ENCODE measurements around the gene GRK5. TPM values are rescaled to one million over a fixed set of nuclear protein-coding genes. Genes with fewer than 3 reads are reported as not detected.
"Not testable (repeated sequence)": the region's sequence is repeated elsewhere in the genome, so short reads cannot be mapped to it uniquely, and the experiment has no call there.

The GRK5 gene
- polyA plus RNA-seq, 1 experiment: 20.8 TPM

GRCh38 chr10:119231654-119232053, 24.3 kb downstream of the GRK5 start:
- ChIA-PET CTCF (no interaction called here), POLR2A (no interaction called here)
- no peaks in the 10 kb centered on the region for H3K36me3 ChIP-seq (ENCODE audit: control insufficient read depth, insufficient read depth, low read length)
- TF ChIP-seq CTCF (IDR thresholded peaks at IDR 0.05; ENCODE audit: insufficient read depth, low read depth, low read length): no peak
- no peak for DNase-seq (ENCODE audit: low read depth)
- no peak overlapping the region for H3K4me3 ChIP-seq (ENCODE audit: low read depth, low read length)
- H3K27me3 ChIP-seq (ENCODE audit: control insufficient read depth, insufficient read depth, low read length): no peaks in the 10 kb centered on the region

GRCh38 chr10:119232439-119232838, 25.1 kb downstream of the GRK5 start:
- H3K27me3 ChIP-seq (ENCODE audit: control insufficient read depth, insufficient read depth, low read length); H3K36me3 ChIP-seq (ENCODE audit: control insufficient read depth, insufficient read depth, low read length); CTCF ChIA-PET; POLR2A ChIA-PET; H3K4me3 ChIP-seq (ENCODE audit: low read depth, low read length); DNase-seq (ENCODE audit: low read depth): not testable (repeated sequence)

GRCh38 chr10:119233123-119233820, 25.9 kb downstream of the GRK5 start:
- Histone ChIP-seq H3K4me3 (ENCODE audit: low read depth, low read length) (no peak overlapping the region), H3K27me3 (ENCODE audit: control insufficient read depth, insufficient read depth, low read length) (no peaks in the 10 kb centered on the region), H3K36me3 (ENCODE audit: control insufficient read depth, insufficient read depth, low read length) (no peaks in the 10 kb centered on the region)
- no peak for DNase-seq (ENCODE audit: low read depth)
- no peak for TF ChIP-seq CTCF (IDR thresholded peaks at IDR 0.05; ENCODE audit: insufficient read depth, low read depth, low read length)
- POLR2A ChIA-PET: no interaction called here
- CTCF ChIA-PET: interaction anchor here (1.0 to 1.2 kb wide), 3 partner anchors 9 to 21 kb away, joined by 3 to 4 read pairs (median 3); no protein-coding TSS in a partner anchor

- Histone ChIP-seq H3K4me3 (ENCODE audit: low read depth, low read length) (no peak overlapping the region), H3K36me3 (ENCODE audit: control insufficient read depth, insufficient read depth, low read length) (no peaks in the 10 kb centered on the region), H3K27me3 (ENCODE audit: control insufficient read depth, insufficient read depth, low read length) (no peaks in the 10 kb centered on the region)
- DNase-seq (ENCODE audit: low read depth): no peak
- CTCF ChIA-PET: interaction anchor here (1.0 to 1.4 kb wide), 5 partner anchors 8 to 256 kb away, joined by 3 to 4 read pairs (median 3); no protein-coding TSS in a partner anchor
- POLR2A ChIA-PET: no interaction called here
- TF ChIP-seq CTCF (IDR thresholded peaks at IDR 0.05; ENCODE audit: insufficient read depth, low read depth, low read length): no peak
Observed at GRCh38 chr10:119233821-119234220, 26.4 kb downstream of the GRK5 start.

GRCh38 chr10:119235356-119235755, 28.0 kb downstream of the GRK5 start:
- DNase-seq (ENCODE audit: low read depth): no peak
- H3K4me3 ChIP-seq (ENCODE audit: low read depth, low read length): no peak overlapping the region
- H3K27me3 ChIP-seq (ENCODE audit: control insufficient read depth, insufficient read depth, low read length): no peaks in the 10 kb centered on the region
- TF ChIP-seq CTCF (IDR thresholded peaks at IDR 0.05; ENCODE audit: insufficient read depth, low read depth, low read length): no peak
- POLR2A ChIA-PET: no interaction called here
- H3K36me3 ChIP-seq (ENCODE audit: control insufficient read depth, insufficient read depth, low read length): no peaks in the 10 kb centered on the region
- CTCF ChIA-PET: interaction anchor here (0.6 to 1.4 kb wide), 3 partner anchors 15 to 254 kb away, joined by 3 to 4 read pairs (median 3); no protein-coding TSS in a partner anchor

Measured in BJ (cell line).